HepG2 (cell line): ENCODE data around the gene BSND. TPM values are rescaled to one million over a fixed set of nuclear protein-coding genes. Genes with fewer than 3 reads are reported as not detected.
A peak's percentile ranks its signal among the peaks of the same experiment; 100 is the strongest.

Experiments
- ARID2 ChIP-seq: sonication (generic); formaldehyde crosslinking; IDR thresholded peaks from 2 replicates; pipeline ENCODE4 v1.8.1; 2022; ENCODE audit warnings: mild to moderate bottlenecking, missing genetic modification reagents, borderline replicate concordance
- ARNT ChIP-seq: fragments of 450-650 bp; IDR thresholded peaks from 2 replicates; pipeline ENCODE4 v1.6.1; 2017
- ETV5 ChIP-seq: IDR thresholded peaks from 2 replicates; pipeline ENCODE4 v1.6.1; 2018; ENCODE audit warnings: missing biosample characterization, missing genetic modification reagents, inconsistent platforms, borderline replicate concordance
- FOSL2 ChIP-seq: sonication (generic); formaldehyde crosslinking; IDR thresholded peaks from 2 replicates; pipeline ENCODE4 v1.4.0; 2020; ENCODE audit warnings: missing genetic modification reagents
- FOXA3 ChIP-seq: IDR thresholded peaks from 2 replicates; pipeline ENCODE4 v1.6.1; 2016; ENCODE audit warnings: missing genetic modification reagents, missing compliant biosample characterization
- HOXA3 ChIP-seq: sonication (generic); formaldehyde crosslinking; IDR thresholded peaks from 2 replicates; pipeline ENCODE4 v1.5.0; 2020; ENCODE audit warnings: missing genetic modification reagents
- MED13 ChIP-seq: sonication (generic); formaldehyde crosslinking; IDR thresholded peaks from 2 replicates; pipeline ENCODE4 v1.5.0; 2020; ENCODE audit warnings: missing genetic modification reagents
- NFE2 ChIP-seq: sonication (generic); formaldehyde crosslinking; IDR thresholded peaks from 2 replicates; pipeline ENCODE4 v1.4.0; 2020; ENCODE audit warnings: missing genetic modification reagents
- NR2F6 ChIP-seq, 2 experiments: IDR thresholded peaks; 2 replicates each; pipeline ENCODE4 v1.6.1; 2016; ENCODE audit warnings: antibody characterized with exemption in 1 of 2, mild to moderate bottlenecking in 1 of 2
- PAX8 ChIP-seq: sonication (generic); formaldehyde crosslinking; IDR thresholded peaks from 2 replicates; pipeline ENCODE4 v1.8.0; 2022; ENCODE audit warnings: mild to moderate bottlenecking, missing genetic modification reagents, borderline replicate concordance
- PHF21A ChIP-seq: sonication (generic); formaldehyde crosslinking; IDR thresholded peaks from 2 replicates; pipeline ENCODE4 v1.5.0; 2020; ENCODE audit warnings: mild to moderate bottlenecking, missing genetic modification reagents
- PHF5A ChIP-seq: IDR thresholded peaks from one replicate; pipeline ENCODE4 v1.6.1; 2018; ENCODE audit warnings: low read depth, missing genetic modification reagents; ENCODE audit not compliant: unreplicated experiment
- REPIN1 ChIP-seq: sonication (generic); formaldehyde crosslinking; IDR thresholded peaks from 2 replicates; pipeline ENCODE4 v1.8.0; 2022; ENCODE audit warnings: missing genetic modification reagents, low read depth, mild to moderate bottlenecking, borderline replicate concordance
- SAP130 ChIP-seq: IDR thresholded peaks from 2 replicates; pipeline ENCODE4 v1.6.1; 2016; ENCODE audit warnings: low read depth
- SIN3A ChIP-seq: IDR thresholded peaks from 2 replicates; pipeline ENCODE4 v1.6.1; 2011; ENCODE audit warnings: low read depth, mild to moderate bottlenecking, control low read depth, low read length, borderline replicate concordance
- SOX6 ChIP-seq, 2 experiments: fragments of 450-650 bp in 1 of 2; sonication (generic) in 1 of 2; formaldehyde crosslinking in 1 of 2; IDR thresholded peaks; 2 replicates each; pipeline versions ENCODE4 v1.4.0 to v1.6.1; 2017 to 2020; ENCODE audit warnings: antibody characterized with exemption in 1 of 2, mild to moderate bottlenecking in 1 of 2, missing genetic modification reagents in 1 of 2
- TARDBP ChIP-seq: sonication (generic); formaldehyde crosslinking; IDR thresholded peaks from 2 replicates; pipeline ENCODE4 v1.8.0; 2022; ENCODE audit warnings: mild to moderate bottlenecking, missing genetic modification reagents
- THYN1 ChIP-seq: sonication (generic); formaldehyde crosslinking; IDR thresholded peaks from 2 replicates; pipeline ENCODE4 v1.8.1; 2023; ENCODE audit warnings: low read depth, mild to moderate bottlenecking, moderate library complexity, missing genetic modification reagents, borderline replicate concordance
- ZFP82 ChIP-seq: sonication (generic); formaldehyde crosslinking; IDR thresholded peaks from 2 replicates; pipeline ENCODE4 v1.5.1; 2020; ENCODE audit warnings: mild to moderate bottlenecking, missing genetic modification reagents, borderline replicate concordance
- ZMYM3 ChIP-seq: sonication (generic); formaldehyde crosslinking; IDR thresholded peaks from 2 replicates; pipeline ENCODE4 v1.5.1; 2020; ENCODE audit warnings: mild to moderate bottlenecking, missing genetic modification reagents
- ZNF430 ChIP-seq: sonication (generic); formaldehyde crosslinking; IDR thresholded peaks from 2 replicates; pipeline ENCODE4 v1.9.0; 2021; ENCODE audit warnings: mild to moderate bottlenecking, missing genetic modification reagents
- ZSCAN30 ChIP-seq: sonication (generic); formaldehyde crosslinking; IDR thresholded peaks from 2 replicates; pipeline ENCODE4 v1.5.0; 2020; ENCODE audit warnings: mild to moderate bottlenecking, missing genetic modification reagents
- polyA plus RNA-seq, 8 experiments: library from polyadenylated mRNA; depleted of rRNA in 3 of 8; stranded (reverse) in 7 of 8; unstranded in 1 of 8; fragments of >200 nt; fragmentation: Illumina TruSeq in 4 of 8; extraction: Trizol in 4 of 8; gene quantifications; 2 replicates each; pipeline versions ENCODE4 v1.2.1 to v1.2.3, GENCODE V29; 2011 to 2016; ENCODE audit warnings: low read depth in 4 of 8, missing spikeins in 1 of 8, mixed read lengths in 1 of 8; ENCODE audit not compliant: insufficient read depth in 1 of 8
- total RNA-seq, 5 experiments: library from RNA; depleted of rRNA; stranded (reverse); fragments of >200 nt; fragmentation: Illumina TruSeq; extraction: Trizol; gene quantifications; 2 replicates each; pipeline ENCODE4 v1.2.3, GENCODE V29; 2016; ENCODE audit warnings: low read depth in 1 of 5
- TF ChIP-seq, protein P1 (sequence below): sonication (generic); formaldehyde crosslinking; IDR thresholded peaks from 2 replicates; pipeline ENCODE4 v1.8.1; 2023; ENCODE audit warnings: mild to moderate bottlenecking, missing genetic modification reagents
- TF ChIP-seq, protein P2 (sequence below): sonication (generic); formaldehyde crosslinking; IDR thresholded peaks from 2 replicates; pipeline ENCODE4 v1.8.1; 2022; ENCODE audit warnings: low read depth, mild to moderate bottlenecking, missing genetic modification reagents
- TF ChIP-seq, protein P3 (sequence below): IDR thresholded peaks from 2 replicates; pipeline ENCODE4 v1.6.1; 2012; ENCODE audit warnings: low read depth, low read length, improper control_type of control experiment

Gene BSND
- total and polyA plus RNA-seq, 2 of the 13 experiments (the other 11 are each of a cell fraction or from before 2014, with no cell fraction given), result not detected

- TF ChIP-seq, protein P1, sequence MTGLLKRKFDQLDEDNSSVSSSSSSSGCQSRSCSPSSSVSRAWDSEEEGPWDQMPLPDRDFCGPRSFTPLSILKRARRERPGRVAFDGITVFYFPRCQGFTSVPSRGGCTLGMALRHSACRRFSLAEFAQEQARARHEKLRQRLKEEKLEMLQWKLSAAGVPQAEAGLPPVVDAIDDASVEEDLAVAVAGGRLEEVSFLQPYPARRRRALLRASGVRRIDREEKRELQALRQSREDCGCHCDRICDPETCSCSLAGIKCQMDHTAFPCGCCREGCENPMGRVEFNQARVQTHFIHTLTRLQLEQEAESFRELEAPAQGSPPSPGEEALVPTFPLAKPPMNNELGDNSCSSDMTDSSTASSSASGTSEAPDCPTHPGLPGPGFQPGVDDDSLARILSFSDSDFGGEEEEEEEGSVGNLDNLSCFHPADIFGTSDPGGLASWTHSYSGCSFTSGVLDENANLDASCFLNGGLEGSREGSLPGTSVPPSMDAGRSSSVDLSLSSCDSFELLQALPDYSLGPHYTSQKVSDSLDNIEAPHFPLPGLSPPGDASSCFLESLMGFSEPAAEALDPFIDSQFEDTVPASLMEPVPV (CRISPR knock-in tag), result no peak
- no peak for TF ChIP-seq ZNF430 (CRISPR knock-in tag)
- TF ChIP-seq PHF5A (CRISPR knock-in tag), result no peak
- no peak for TF ChIP-seq ZFP82 (CRISPR knock-in tag)
- no peak for TF ChIP-seq ARNT
- TF ChIP-seq, protein P2, sequence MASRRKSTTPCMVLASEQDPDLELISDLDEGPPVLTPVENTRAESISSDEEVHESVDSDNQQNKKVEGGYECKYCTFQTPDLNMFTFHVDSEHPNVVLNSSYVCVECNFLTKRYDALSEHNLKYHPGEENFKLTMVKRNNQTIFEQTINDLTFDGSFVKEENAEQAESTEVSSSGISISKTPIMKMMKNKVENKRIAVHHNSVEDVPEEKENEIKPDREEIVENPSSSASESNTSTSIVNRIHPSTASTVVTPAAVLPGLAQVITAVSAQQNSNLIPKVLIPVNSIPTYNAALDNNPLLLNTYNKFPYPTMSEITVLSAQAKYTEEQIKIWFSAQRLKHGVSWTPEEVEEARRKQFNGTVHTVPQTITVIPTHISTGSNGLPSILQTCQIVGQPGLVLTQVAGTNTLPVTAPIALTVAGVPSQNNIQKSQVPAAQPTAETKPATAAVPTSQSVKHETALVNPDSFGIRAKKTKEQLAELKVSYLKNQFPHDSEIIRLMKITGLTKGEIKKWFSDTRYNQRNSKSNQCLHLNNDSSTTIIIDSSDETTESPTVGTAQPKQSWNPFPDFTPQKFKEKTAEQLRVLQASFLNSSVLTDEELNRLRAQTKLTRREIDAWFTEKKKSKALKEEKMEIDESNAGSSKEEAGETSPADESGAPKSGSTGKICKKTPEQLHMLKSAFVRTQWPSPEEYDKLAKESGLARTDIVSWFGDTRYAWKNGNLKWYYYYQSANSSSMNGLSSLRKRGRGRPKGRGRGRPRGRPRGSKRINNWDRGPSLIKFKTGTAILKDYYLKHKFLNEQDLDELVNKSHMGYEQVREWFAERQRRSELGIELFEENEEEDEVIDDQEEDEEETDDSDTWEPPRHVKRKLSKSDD, result no peak
- TF ChIP-seq ETV5 (CRISPR knock-in tag), result no peak
- TF ChIP-seq ZSCAN30 (CRISPR knock-in tag), result no peak
- no peak for TF ChIP-seq THYN1 (CRISPR knock-in tag)
- TF ChIP-seq ZMYM3 (CRISPR knock-in tag), result peak; percentile 37; the same call in 1 of the 2 replicates
- no peak; the same call in 1 of the 2 replicates for TF ChIP-seq REPIN1 (CRISPR knock-in tag)
- peak; percentile 10; the same call in 1 of the 2 replicates for TF ChIP-seq FOXA3 (CRISPR knock-in tag)
- TF ChIP-seq, protein P3, sequence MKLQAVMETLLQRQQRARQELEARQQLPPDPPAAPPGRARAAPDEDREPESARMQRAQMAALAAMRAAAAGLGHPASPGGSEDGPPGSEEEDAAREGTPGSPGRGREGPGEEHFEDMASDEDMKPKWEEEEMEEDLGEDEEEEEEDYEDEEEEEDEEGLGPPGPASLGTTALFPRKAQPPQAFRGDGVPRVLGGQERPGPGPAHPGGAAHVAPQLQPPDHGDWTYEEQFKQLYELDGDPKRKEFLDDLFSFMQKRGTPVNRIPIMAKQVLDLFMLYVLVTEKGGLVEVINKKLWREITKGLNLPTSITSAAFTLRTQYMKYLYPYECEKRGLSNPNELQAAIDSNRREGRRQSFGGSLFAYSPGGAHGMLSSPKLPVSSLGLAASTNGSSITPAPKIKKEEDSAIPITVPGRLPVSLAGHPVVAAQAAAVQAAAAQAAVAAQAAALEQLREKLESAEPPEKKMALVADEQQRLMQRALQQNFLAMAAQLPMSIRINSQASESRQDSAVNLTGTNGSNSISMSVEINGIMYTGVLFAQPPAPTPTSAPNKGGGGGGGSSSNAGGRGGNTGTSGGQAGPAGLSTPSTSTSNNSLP, result no peak
- no peak for TF ChIP-seq ARID2 (CRISPR knock-in tag)
- peak; percentile 20; the same call in 1 of the 2 replicates for TF ChIP-seq NR2F6 (IDR thresholded peaks at IDR 0.05)
- TF ChIP-seq NR2F6 (CRISPR knock-in tag; IDR thresholded peaks at IDR 0.05), result no peak
- no peak for TF ChIP-seq PHF21A
- TF ChIP-seq PAX8 (CRISPR knock-in tag), result no peak
- no peak for TF ChIP-seq MED13
- TF ChIP-seq HOXA3 (CRISPR knock-in tag), result peak; percentile 56; the same call in 1 of the 2 replicates
- no peak for TF ChIP-seq SIN3A
- no peak for TF ChIP-seq TARDBP (CRISPR knock-in tag)
- TF ChIP-seq SOX6 (IDR thresholded peaks at IDR 0.05), result no peak
- 0 out of 2 replicates have a peak, but pooled peaks have one; percentile 30 for TF ChIP-seq SOX6 (CRISPR knock-in tag; IDR thresholded peaks at IDR 0.05)
- TF ChIP-seq NFE2 (CRISPR knock-in tag), result no peak
- TF ChIP-seq FOSL2, result no peak
- 0 out of 2 replicates have a peak, but pooled peaks have one; percentile 20 for TF ChIP-seq SAP130
Observed at GRCh38 chr1:55044617-55045397, 46.1 kb downstream of the BSND start (continued).
